Hypothalamus (tissue), 51 donors: ENCODE results near the gene CCL23.
"Not testable (repeated sequence)": the region's sequence is repeated elsewhere in the genome, so short reads cannot be mapped to it uniquely, and the experiment has no call there.

ENCODE experiments used
- DNase-seq, 51 donors: peaks; one replicate each; lab custom pipeline; 2025; lab: John Stamatoyannopoulos, UW

CCL23 gene

GRCh38 chr17:36008998-36009665 is 8.6 kb downstream of the CCL23 start:
- no peak for DNase-seq

GRCh38 chr17:36004594-36005108 is 13.1 kb downstream of the CCL23 start:
- DNase-seq: no peak

GRCh38 chr17:36002631-36003030 is 15.1 kb downstream of the CCL23 start:
- DNase-seq: no peak

GRCh38 chr17:36001862-36002603 is 15.7 kb downstream of the CCL23 start:
- DNase-seq: no peak

- DNase-seq: no peak
Measured at GRCh38 chr17:36001110-36001771, 16.5 kb downstream of the CCL23 start, which contains the start of gene CCL15. TSS of gene CCL15 (minus strand) at chr17:36001553. CDS start at chr17:36001492, 61 bp downstream.

GRCh38 chr17:36000732-36001109 is 17.1 kb downstream of the CCL23 start:
- DNase-seq: no peak

- DNase-seq: no peak
Measured at GRCh38 chr17:35998756-35999155, 19.0 kb downstream of the CCL23 start.

- DNase-seq: no peak
Measured at GRCh38 chr17:35998018-35998545, 19.7 kb downstream of the CCL23 start.

- DNase-seq: not testable (repeated sequence)
Measured at GRCh38 chr17:35995346-35995745, 22.4 kb downstream of the CCL23 start.

GRCh38 chr17:35991075-35991474 is 26.7 kb downstream of the CCL23 start:
- DNase-seq: no peak

GRCh38 chr17:35988164-35988563 is 29.6 kb downstream of the CCL23 start:
- DNase-seq: no peak

- no peak for DNase-seq
Measured at GRCh38 chr17:35986643-35987042, 31.1 kb downstream of the CCL23 start, which contains the start of gene CCL14. TSS of gene CCL14 (minus strand) at chr17:35986729. CDS start at chr17:35986649, 80 bp downstream.

GRCh38 chr17:35984140-35984539 is 33.6 kb downstream of the CCL23 start:
- DNase-seq: no peak

- no peak for DNase-seq
Measured at GRCh38 chr17:35982409-35983191, 35.2 kb downstream of the CCL23 start.

GRCh38 chr17:35981908-35982330 is 35.9 kb downstream of the CCL23 start:
- no peak for DNase-seq

- DNase-seq: no peak
Measured at GRCh38 chr17:35981246-35981645, 36.5 kb downstream of the CCL23 start, which contains the start of gene CCL16. TSS of gene CCL16 (minus strand) at chr17:35981497. CDS start at chr17:35981420, 77 bp downstream.

GRCh38 chr17:35978346-35978745 is 39.4 kb downstream of the CCL23 start:
- no peak for DNase-seq

- DNase-seq: no peak
Measured at GRCh38 chr17:35977509-35977908, 40.3 kb downstream of the CCL23 start.

- DNase-seq: no peak
Measured at GRCh38 chr17:35973333-35974260, 44.2 kb downstream of the CCL23 start.
